Measurements from ENCODE around the gene MYLK4. TPM values are rescaled to one million over a fixed set of nuclear protein-coding genes. Genes with fewer than 3 reads are reported as not detected.

MYLK4 gene
- total and polyA plus RNA-seq, 2 experiments from 2014 or later = 0.20 to 0.43 TPM

DNA sequence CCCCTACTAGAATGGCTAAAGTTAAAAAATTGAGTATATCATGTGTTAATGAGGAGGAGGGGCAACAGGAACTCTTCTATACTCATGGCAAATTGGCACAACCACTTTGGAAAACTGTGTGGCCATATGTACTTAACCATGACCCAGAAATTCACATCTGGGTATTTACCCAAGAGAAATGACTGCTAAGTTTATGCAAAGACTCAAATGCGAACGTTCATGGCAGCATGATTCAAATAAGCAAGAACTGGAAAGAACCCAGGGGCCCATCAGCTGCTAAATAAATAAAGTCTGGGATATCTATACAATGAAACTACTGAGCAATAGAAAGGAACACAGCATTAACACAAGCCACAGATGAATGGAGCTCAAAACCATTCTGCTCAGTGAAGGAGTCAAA lies 107.6 kb downstream of the MYLK4 start:
- H3K4me2 ChIP-seq (ENCODE audit: unreplicated experiment) = no peak overlapping the region
- H3K9me2 ChIP-seq (ENCODE audit: insufficient read depth) = no peaks in the 10 kb centered on the region
- no peaks in the 10 kb centered on the region for H3K79me2 ChIP-seq (ENCODE audit: insufficient read depth)
- TF ChIP-seq EZH2 (IDR thresholded peaks at IDR 0.05; ENCODE audit: insufficient read depth, poor library complexity, severe bottlenecking) (no peak), EZH2phosphoT487 (IDR thresholded peaks at IDR 0.05; ENCODE audit: insufficient read depth, low read depth) (no peak)
- in situ Hi-C loops (cut with MboI) = loop anchor here (25.0 kb wide), 2 partner anchors 531 to 1056 kb away; no protein-coding TSS in a partner anchor
- H3F3A ChIP-seq (ENCODE audit: insufficient read depth) = no peaks in the 10 kb centered on the region
- DNase-seq = no peak
- H3K9ac ChIP-seq = no peak overlapping the region
- no peaks in the 10 kb centered on the region for H3K36me3 ChIP-seq (ENCODE audit: low read depth)
- WGBS, 2 experiments (ENCODE audit: low coverage in 1 of 2, low lambda C conversion rate in 2 of 2, missing lambda C conversion rate in 2 of 2) = 23 to 29% methylated on average over 2 of the region's 2 CpGs
- H3K27ac ChIP-seq = no peak overlapping the region
- no peak overlapping the region for H3K4me3 ChIP-seq
- no peaks in the 10 kb centered on the region for H4K20me1 ChIP-seq (ENCODE audit: insufficient read depth)
- peaks cover 52% of the 10 kb centered on the region for H3K27me3 ChIP-seq (replicated peaks; ENCODE audit: insufficient read depth)
- no peaks in the 10 kb centered on the region for H3K9me3 ChIP-seq (ENCODE audit: low read depth)
- H3K4me1 ChIP-seq (ENCODE audit: insufficient read depth) = no peaks in the 10 kb centered on the region
- H2AFZ ChIP-seq = no peak overlapping the region

DNA sequence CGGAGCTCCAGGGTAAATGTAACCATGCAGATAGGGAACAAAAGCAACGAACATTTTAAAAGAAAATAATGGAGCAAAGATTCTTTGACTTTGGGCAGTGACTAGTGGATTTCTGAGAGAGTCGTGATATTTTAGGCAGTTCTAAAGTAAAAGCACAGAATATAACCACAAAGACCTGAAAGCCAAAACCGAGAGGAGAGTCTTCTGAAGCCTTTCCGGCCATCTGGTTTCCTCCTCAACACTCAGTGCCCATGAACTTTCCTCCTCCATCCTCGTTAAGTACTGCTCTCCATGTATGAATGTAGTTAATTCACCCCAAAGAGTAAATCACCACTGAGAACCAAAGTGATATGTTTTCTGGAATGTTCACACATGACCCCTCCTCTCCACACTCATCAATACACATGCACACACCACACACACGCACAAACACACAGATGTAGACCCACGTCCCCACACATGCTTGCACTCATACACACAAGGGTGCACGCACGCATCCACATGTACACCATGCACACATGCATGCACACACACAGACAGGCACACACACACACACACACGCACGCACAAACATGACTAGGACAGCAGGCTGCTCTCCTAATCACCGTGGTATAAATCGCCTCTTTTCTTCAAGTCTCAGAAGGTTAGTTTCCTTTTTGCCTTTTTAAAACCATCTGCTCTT lies 109.5 kb downstream of the MYLK4 start:
- no peak overlapping the region for H3K27ac ChIP-seq
- no peak for TF ChIP-seq EZH2 (IDR thresholded peaks at IDR 0.05; ENCODE audit: insufficient read depth, poor library complexity, severe bottlenecking)
- TF ChIP-seq EZH2phosphoT487 (IDR thresholded peaks at IDR 0.05; ENCODE audit: insufficient read depth, low read depth) = no peak
- no peak overlapping the region for H3K4me2 ChIP-seq (ENCODE audit: unreplicated experiment)
- no peaks in the 10 kb centered on the region for H3K4me1 ChIP-seq (ENCODE audit: insufficient read depth)
- no peaks in the 10 kb centered on the region for H3K9me2 ChIP-seq (ENCODE audit: insufficient read depth)
- H3K79me2 ChIP-seq (ENCODE audit: insufficient read depth) = no peaks in the 10 kb centered on the region
- no peaks in the 10 kb centered on the region for H4K20me1 ChIP-seq (ENCODE audit: insufficient read depth)
- 43 to 47% methylated on average over 14 of the region's 14 CpGs for WGBS, 2 experiments (ENCODE audit: low coverage in 1 of 2, low lambda C conversion rate in 2 of 2, missing lambda C conversion rate in 2 of 2)
- no peak overlapping the region for H3K9ac ChIP-seq
- H2AFZ ChIP-seq = no peak overlapping the region
- no peak overlapping the region for H3K4me3 ChIP-seq
- H3K9me3 ChIP-seq (ENCODE audit: low read depth) = no peaks in the 10 kb centered on the region
- in situ Hi-C loops (cut with MboI) = loop anchor here (25.0 kb wide), 2 partner anchors 529 to 1054 kb away; no protein-coding TSS in a partner anchor
- no peaks in the 10 kb centered on the region for H3K36me3 ChIP-seq (ENCODE audit: low read depth)
- DNase-seq = no peak
- H3K27me3 ChIP-seq (replicated peaks; ENCODE audit: insufficient read depth) = peaks cover 38% of the 10 kb centered on the region
- H3F3A ChIP-seq (ENCODE audit: insufficient read depth) = no peaks in the 10 kb centered on the region

DNA sequence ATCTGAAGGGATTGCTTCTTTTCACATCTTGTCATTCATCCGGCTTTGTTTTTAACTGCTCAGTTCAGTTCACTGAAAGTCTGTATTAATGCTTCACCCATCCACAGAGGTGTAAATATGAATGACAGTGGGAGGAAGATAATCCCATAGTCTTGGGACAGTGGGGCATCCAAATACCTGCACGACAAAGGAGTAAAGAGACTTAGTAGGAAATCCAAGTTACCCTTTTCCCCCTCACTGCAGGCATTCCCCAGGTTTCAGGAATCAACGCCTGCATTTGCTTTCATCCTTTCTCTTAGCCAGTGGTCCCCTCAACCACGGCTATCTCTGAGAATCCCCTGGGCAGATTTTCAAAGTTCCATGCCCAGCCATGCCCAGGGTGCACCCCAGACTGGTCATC lies 110.2 kb downstream of the MYLK4 start:
- H3K4me1 ChIP-seq (ENCODE audit: insufficient read depth) = no peaks in the 10 kb centered on the region
- no peak for DNase-seq
- 45 to 57% methylated on average over 4 of the region's 4 CpGs for WGBS, 2 experiments (ENCODE audit: low coverage in 1 of 2, low lambda C conversion rate in 2 of 2, missing lambda C conversion rate in 2 of 2)
- no peaks in the 10 kb centered on the region for H3K9me3 ChIP-seq (ENCODE audit: low read depth)
- H2AFZ ChIP-seq = no peak overlapping the region
- H3K27me3 ChIP-seq (replicated peaks; ENCODE audit: insufficient read depth) = peaks cover 38% of the 10 kb centered on the region
- no peaks in the 10 kb centered on the region for H3K79me2 ChIP-seq (ENCODE audit: insufficient read depth)
- no peaks in the 10 kb centered on the region for H3K9me2 ChIP-seq (ENCODE audit: insufficient read depth)
- in situ Hi-C loops (cut with MboI) = loop anchor here (25.0 kb wide), 2 partner anchors 528 to 1053 kb away; no protein-coding TSS in a partner anchor
- no peaks in the 10 kb centered on the region for H4K20me1 ChIP-seq (ENCODE audit: insufficient read depth)
- no peak for TF ChIP-seq EZH2phosphoT487 (IDR thresholded peaks at IDR 0.05; ENCODE audit: insufficient read depth, low read depth)
- no peak for TF ChIP-seq EZH2 (IDR thresholded peaks at IDR 0.05; ENCODE audit: insufficient read depth, poor library complexity, severe bottlenecking)
- no peaks in the 10 kb centered on the region for H3F3A ChIP-seq (ENCODE audit: insufficient read depth)
- no peak overlapping the region for H3K4me3 ChIP-seq
- H3K27ac ChIP-seq = no peak overlapping the region
- H3K36me3 ChIP-seq (ENCODE audit: low read depth) = no peaks in the 10 kb centered on the region
- no peak overlapping the region for H3K9ac ChIP-seq
- H3K4me2 ChIP-seq (ENCODE audit: unreplicated experiment) = no peak overlapping the region

DNA sequence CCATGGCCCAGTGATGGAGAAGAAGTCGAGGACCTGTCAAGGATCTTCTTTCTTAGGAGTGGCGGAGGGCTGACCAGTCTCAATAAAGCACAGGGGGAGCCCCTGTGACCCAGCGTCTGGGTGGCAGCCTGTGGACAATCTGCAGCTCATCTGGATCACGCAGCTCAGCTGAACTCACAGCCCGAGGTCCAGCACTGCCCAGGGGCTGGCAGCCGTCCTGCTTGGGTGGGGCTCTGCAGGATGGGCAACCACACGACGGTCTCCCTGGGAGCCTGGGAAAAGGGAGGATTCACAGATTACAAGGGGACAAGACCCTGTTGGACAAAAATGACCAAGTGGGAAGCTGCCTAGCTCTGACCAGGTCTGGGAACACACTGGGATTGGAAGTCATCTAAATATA lies 110.8 kb downstream of the MYLK4 start:
- WGBS, 2 experiments (ENCODE audit: low coverage in 1 of 2, low lambda C conversion rate in 2 of 2, missing lambda C conversion rate in 2 of 2) = 31 to 32% methylated on average over 8 of the region's 8 CpGs
- Histone ChIP-seq H3K27me3 (replicated peaks; ENCODE audit: insufficient read depth) (peaks cover 38% of the 10 kb centered on the region), H3K4me3 (no peak overlapping the region), H3K79me2 (ENCODE audit: insufficient read depth) (no peaks in the 10 kb centered on the region), H3F3A (ENCODE audit: insufficient read depth) (no peaks in the 10 kb centered on the region), H4K20me1 (ENCODE audit: insufficient read depth) (no peaks in the 10 kb centered on the region), H3K9me2 (ENCODE audit: insufficient read depth) (no peaks in the 10 kb centered on the region), H2AFZ (no peak overlapping the region), H3K4me1 (ENCODE audit: insufficient read depth) (peaks cover under 1% of the 10 kb centered on the region; the same call in 1 of the 2 replicates), H3K9ac (no peak overlapping the region), H3K9me3 (ENCODE audit: low read depth) (no peaks in the 10 kb centered on the region), H3K27ac (no peak overlapping the region), H3K4me2 (ENCODE audit: unreplicated experiment) (no peak overlapping the region), H3K36me3 (ENCODE audit: low read depth) (no peaks in the 10 kb centered on the region)
- in situ Hi-C loops (cut with MboI) = loop anchor here (25.0 kb wide), 2 partner anchors 528 to 1053 kb away; no protein-coding TSS in a partner anchor
- TF ChIP-seq EZH2phosphoT487 (IDR thresholded peaks at IDR 0.05; ENCODE audit: insufficient read depth, low read depth) = no peak
- TF ChIP-seq EZH2 (IDR thresholded peaks at IDR 0.05; ENCODE audit: insufficient read depth, poor library complexity, severe bottlenecking) = no peak
- no peak for DNase-seq

All from GM23248 (cell line).